Activated naive CD4-positive, alpha-beta T cell treated with Interleukin-2 at 50 U/mL for 16 hours (primary cell): Measurements from ENCODE around the gene PPFIA2.

Experiments
- DNase-seq: peaks from one replicate; pipeline ENCODE4 v3.0.0-alpha.2; 2020

PPFIA2 gene

DNA sequence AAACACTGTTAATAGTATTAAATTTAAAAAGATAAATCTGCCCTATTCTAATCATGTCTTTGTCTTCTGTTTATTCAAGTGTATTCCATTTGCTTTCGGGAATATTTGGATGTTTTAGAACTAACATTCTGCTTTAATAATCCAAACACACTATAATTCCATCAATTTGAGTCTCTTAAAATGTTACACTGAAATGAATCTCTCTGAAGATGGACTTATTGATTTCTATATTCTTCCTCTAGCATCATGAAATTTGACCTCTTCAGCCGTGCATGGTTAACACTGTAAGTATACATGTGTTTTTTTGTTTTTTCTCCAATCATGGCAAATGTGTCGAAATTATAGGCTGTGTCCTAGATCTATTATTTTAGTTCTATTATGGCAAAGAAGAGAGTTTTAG lies 342.1 kb downstream of the PPFIA2 start:
- DNase-seq, result no peak

DNA sequence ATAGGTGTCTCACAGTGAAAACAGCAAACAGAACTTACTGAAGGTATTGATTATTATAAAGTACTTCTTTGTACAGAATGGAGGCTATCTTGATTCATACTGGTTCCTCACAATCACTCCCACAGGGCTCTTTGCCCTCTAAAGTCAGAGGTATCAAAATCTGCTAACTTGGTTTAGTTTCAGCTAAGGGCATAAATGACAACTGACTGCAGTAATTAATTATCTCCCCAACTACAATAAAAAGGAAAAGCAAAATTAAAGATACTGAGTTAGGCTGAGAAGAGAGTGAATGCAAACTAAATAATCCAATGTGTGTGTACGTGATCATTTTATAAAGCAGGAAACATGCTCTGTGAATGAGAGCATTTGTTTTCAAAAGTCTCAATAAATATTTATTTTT lies 342.6 kb downstream of the PPFIA2 start:
- no peak for DNase-seq

DNA sequence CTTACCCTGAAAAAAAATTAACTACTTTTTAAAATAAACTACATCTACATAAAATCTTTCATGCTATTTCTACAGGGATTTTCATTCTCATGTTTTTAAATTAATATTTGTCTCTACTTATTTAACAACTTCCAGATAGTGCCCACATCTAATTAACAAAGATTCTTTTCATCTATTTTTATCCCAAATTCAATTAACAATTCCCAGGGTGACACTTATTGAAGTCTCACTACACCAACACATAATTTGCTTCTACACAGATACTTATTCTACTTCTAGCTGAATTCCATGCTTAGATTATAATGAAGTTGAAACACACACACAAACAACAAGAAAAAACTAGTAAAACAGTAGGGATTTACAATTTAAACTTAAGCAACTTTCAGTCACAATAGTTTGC lies 344.7 kb downstream of the PPFIA2 start:
- no peak for DNase-seq

DNA sequence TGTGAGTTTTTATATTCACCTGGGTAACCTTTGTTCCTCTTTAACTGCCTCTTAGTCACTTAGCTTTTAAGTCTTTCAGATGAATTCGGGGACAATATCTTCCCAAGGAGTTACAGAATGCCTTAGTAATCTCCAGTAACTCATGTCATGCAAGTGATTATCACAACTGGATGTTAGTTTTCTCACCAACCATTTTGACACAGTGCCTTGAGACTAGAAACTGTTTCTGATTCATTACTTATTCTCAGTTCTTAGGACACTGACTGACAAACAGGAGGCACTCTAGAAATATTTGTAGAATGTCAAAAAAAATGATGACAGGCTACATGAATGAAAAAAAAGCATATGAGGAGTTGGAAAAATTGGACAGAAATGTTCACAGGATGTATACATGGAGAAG lies 346.2 kb downstream of the PPFIA2 start:
- DNase-seq, result no peak

DNA sequence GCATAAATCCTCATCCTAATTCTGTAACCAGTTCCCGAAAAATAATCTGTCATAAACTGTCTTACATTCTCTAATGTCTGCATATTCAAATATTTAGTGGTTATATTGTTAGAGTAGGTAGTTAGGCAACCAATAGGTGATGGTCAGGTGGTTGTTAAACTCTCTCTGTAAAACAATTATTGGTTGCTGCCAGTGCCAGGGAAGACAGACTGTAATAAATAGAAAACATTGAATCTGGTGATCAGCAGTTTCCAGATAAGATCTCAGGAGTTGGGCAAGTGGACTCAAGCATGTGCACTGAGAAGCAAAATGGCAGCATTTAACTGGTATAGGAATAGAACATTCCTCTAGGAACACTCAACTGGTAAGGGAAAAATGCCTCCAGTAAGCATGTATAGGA lies 355.8 kb downstream of the PPFIA2 start:
- no peak for DNase-seq

DNA sequence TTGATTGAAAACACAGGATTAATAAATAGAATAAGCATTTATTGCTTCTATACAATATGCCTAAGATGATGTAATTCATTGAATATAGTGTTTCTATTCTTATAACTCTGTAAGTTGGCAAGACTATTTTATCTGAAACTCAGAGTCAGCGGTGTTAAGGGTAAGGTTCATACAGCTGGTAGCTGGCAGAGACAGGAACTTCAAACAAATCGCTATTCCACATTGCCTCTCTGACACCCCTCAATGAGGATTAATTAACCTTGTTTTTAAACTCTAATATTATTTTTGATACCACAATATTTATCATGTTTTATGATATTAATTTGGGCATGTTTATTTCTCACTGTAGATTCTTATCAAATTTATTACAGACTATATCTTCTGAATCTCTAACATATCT lies 357.9 kb downstream of the PPFIA2 start:
- no peak for DNase-seq

DNA sequence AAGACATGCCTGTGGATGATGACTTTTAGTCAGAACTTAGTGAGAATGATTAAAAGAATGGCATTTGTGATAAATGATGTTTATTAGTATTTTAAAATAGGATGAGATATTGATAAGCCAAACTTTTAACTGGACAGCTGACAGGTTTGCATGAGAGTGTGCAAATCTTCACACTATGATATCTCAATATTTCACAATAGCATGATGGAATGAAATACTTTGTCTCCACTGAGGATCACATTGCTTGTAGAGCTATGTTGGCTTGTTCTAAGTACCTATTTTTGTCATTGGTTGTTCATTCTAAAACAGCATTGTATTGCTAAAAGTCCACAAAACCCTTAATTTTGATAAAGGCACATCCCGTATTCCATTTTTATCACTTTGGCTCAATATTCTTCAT lies 359.1 kb downstream of the PPFIA2 start:
- DNase-seq, result no peak

DNA sequence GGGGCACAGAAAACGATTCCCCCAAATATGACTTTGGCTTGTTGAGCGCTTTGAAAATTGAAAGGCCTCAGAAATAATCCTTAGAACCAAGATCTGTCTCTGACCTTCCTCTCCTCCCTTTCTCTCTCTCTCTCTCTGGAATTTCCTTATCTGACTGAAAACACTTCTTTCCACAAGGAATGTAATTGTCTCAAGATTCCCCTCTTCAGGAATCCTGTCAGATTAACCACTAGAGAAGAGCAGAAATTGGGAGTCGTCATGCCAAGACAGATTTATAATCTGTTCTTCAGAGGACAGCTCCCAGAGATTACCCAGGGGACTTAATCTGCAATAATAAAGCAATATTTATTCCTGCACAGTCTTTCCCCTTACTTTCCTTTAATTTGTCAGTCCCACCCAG lies 363.7 kb downstream of the PPFIA2 start:
- no peak for DNase-seq

DNA sequence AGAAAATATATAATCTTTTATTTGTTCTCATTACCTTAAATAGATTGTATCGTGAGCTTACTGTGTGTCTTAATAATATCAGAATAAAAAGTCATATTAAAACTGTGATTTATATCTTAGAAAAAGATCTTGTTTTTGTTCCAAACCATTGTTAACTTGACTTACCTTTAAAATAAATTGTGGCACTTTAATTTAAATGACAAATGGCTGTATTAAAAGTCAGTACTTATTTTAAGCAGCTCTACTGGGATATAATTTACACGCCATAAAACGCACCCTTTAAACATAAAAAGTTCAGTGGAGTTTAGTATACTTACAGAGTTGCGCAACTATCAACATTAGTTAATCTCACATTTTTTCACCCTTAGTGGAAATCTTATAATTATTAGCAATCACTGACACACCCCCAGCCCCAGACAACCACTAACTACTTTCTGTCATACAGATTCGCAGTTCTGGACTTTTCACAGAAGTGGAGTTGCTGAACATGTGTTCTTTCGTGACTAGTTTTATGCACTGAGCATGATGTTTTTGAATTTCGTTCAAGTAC lies 369.5 kb downstream of the PPFIA2 start:
- DNase-seq, result no peak

DNA sequence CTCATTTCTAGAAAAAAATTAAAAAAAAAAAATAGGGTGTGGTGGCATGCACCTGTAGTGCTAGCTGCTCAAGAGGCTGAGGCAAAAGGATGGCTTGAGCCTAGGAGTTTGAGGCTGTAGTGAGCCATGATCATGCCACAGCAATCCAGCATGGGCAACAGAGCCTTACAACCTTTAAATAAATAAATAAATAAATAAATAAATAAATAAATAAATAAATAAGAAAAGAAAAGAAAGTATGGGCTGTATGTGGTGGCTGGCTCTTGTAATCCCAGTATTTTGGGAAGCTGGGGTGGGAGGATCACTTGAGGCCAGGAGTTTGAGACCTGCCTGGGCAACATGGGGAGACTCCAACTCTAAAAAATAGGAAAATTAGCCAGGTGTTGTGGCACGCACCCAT lies 373.0 kb downstream of the PPFIA2 start:
- no peak for DNase-seq

DNA sequence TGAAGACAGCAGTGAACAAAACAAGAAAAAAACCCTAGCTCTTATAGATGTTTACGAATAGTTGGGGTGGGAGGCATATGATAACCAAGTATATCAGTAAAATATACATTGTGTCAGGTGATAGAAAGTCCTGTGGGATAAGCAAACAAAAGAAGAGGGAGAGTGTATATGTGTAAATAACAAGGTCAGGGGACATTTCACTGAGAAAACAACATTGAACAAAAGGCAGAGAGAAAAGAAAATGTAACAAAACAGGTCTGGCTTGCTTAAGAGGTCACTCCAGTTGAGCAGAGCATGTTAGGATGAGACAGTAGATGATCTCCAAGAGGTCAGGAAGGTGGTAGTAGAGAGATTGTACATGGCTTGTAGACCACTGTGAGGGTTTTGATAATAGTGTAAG lies 377.2 kb downstream of the PPFIA2 start:
- DNase-seq, result no peak

DNA sequence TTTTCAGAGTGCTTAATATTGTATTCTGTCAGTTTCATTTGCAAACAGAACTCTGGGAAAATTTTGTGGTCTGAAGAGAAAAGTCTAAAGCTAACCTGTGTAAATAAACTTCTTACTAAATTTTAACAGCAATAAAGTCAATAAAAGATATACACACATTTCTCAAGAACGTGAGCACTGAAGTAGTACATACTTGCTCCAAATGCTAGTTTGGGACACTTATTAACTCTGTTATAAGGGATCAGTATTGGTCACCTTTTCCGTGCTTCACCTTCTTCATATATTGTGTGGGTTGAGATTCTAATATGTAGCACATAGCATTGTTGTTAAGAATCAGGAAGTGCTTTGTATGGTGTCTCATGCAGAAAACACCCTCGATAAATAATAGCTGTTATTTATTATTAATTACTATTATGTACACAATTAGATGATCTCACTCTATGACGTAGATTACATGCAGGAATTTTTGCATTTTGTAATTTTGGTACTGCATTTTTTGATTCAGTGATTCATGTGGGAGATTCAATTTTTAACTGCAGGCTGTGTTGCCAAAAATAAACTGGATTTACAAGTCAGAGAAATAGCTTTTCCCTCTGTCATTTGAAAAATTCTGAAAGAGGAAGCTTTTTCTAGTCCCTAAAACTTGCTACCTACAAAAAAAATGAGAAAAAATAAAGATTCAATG lies 380.4 kb downstream of the PPFIA2 start:
- no peak for DNase-seq

DNA sequence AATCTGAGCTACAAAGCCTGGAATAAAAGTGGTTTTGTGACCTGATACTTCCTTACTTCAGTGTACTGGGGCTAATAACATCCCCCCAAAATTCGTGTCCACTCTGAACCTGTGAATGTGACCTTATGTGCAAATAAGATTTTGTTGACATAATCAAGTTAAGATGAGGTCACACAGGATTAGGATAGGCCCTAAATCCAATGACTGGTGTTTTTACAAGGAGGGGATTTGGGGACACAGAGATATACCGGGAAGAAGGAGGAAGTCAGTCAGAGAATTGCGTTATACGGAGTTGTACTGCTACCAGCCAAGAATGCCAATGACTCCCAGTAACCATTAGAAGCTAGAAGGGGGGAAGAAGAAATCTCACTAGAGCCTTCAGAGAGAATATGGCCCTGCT lies 381.4 kb downstream of the PPFIA2 start:
- DNase-seq, result no peak

DNA sequence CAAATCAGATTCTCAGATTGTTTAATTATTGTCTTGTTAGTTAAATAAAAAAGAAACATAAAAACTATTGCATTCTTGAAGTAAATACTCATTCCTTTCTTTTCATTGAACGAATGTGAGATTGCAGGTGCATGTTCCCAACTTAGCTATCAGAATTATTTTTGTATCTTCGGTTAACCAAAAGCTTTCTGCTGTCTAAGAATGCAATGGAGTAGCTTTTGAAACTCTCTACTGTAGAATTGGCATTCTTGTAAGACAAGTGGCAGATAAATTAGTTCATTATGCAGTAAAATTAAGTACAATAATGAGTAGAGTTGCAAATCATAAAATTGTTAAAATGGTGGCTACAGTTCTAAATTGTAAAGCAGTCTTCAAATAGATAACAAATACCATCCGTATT lies 383.2 kb downstream of the PPFIA2 start:
- DNase-seq, result no peak

DNA sequence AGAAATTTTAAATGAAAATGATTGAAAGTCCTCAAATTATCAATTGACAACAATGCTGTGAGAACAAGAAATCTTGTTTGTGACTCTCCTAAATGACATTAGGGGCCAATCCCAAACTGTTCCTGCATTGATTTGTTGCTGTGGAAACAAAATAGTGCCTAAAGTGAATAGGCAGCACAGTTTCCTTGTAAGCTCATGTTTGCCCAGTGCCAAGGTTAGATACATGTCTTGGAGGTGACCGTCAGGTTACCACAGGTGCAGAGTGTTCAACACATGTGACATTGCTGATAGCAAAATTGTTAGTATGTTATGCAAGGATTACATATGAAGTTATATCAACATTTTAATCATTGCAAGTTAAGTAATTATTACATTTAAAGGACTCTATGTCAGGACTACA lies 388.7 kb downstream of the PPFIA2 start:
- no peak for DNase-seq

DNA sequence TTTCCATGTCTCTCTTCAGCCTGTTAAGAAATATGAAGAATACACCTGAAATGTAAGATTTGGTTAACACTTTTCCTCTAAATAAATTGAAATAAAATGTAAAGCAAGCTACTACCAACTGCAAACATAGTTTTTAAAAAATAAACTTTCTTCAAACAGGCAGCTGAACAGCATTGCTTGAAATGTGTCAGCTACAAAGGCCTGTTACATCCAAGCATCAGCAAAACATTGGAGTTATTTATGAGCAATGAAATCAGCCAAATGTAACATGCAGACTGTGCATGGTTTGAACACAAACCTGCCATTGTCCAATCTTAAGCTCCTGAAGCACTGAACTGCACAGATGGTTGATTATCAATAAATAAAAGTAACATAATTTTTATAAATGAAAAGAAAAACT lies 390.0 kb downstream of the PPFIA2 start:
- DNase-seq, result no peak

DNA sequence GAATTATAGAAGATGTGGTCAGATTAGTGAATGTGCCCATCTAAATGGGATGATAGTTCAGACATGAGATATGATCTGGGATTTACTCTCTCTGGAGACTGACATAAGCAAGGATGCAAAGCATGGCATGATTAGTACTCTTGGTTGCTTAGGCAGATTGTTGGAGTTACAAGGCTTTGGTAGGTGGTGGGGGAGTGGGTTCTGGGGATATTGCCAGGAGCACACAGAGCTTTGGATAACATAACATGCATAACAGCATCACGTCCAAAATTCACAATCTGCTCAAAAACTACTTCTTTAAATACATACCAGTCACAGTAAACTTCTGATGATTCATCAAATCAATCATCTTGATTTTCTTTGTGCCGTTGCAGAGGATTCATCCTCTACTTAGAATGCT lies 393.9 kb downstream of the PPFIA2 start:
- no peak for DNase-seq

DNA sequence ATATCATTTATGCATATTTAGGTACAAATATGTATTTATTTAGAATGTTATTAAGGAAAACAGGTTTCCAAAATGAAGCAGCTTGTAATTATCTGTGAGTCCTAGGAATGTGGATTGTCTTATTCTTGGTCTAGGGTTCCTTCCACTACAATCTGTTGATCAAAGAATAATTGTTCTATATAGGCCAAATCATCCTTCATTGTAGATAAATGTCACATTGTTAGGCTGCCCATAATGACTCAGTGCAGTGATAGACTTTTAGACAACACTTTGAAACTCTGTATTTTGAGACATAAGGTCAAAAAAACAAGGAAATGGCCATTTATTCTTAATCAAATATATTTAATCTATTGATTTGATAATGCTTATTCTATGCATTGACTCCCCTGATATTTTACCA lies 398.2 kb downstream of the PPFIA2 start:
- no peak for DNase-seq

DNA sequence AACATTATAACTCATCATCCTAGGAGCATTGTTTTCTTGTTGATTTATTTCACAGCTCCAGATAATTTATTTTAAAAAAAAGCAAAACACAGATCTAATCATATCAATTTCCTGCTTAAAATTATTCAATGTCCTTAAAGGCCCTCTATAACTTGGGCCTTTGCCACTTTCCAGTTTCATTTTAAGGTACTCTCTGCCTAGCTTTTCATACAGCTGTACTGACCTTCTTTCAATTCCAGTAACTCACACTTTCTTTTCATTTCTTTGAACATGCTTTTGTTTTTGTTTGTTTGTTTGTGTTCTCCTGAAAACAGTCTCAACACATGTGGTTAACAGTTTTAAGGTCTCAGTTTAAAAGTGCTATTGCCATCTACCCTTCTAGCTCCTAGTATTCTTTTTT lies 399.4 kb downstream of the PPFIA2 start:
- no peak for DNase-seq

DNA sequence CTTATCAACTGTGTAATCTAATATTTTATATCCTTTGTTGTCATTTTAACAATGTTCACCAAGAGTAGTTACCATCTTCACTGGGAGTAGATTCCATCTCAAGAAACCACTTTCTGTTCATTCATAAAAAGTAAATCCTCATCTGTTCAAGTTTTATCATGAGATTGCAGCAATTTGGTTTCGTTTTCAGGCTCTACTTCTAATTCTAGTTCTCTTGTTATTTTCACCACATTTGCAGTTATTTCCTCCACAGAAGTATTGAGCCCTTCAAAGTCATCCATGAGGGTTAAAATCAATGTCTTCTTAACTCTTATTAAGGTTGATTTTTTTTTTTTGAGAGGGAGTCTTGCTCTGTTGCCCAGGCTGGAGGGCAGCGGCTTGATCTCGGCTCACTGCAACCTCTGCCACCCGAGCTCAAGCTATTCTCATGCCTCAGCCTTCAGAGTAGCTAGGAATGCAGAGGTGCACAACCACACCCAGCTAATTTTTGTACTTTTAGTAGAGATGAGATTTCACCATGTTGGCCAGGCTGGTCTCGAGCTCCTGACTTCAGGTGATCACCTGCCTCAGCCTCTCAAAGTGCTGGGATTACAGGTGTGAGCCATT lies 404.7 kb downstream of the PPFIA2 start:
- DNase-seq, result no peak

DNA sequence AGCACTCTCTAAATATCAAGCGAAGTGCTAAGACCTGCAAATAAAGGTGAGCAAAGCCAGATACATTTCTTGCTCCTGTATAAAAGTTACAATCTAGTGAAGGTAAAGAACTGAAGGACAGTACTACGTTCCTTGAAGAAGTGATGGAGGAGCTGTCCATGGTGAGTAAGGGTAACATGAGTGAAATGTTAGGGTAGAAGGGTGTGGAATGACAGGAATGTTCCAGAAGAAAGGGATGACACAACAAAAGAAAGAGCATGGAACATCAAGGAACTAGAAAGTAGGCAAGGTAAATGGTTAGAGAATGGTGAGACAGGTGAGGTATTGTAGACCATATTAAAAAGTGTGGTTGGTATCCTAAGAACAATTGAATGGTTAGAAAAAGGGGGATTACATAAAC lies 408.8 kb downstream of the PPFIA2 start:
- DNase-seq, result no peak

DNA sequence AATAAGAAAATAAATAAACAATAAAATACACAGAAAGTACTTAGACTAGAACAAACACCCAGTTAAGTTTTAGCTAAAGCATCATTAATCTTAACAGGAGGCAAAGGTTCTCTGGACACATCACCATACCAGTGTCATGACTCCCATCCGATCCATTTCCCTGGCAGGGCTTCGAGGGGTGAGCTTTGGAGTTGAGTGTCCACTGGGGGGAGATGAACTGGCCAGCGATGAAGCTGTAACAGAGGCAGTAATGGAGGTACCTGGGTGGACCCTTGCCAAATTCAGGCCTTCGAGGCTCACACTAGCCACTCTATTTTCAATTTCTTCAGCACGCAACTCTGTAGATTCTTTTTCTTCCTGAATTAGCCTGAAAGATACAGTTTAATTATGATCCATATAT lies 411.7 kb downstream of the PPFIA2 start:
- DNase-seq, result no peak

DNA sequence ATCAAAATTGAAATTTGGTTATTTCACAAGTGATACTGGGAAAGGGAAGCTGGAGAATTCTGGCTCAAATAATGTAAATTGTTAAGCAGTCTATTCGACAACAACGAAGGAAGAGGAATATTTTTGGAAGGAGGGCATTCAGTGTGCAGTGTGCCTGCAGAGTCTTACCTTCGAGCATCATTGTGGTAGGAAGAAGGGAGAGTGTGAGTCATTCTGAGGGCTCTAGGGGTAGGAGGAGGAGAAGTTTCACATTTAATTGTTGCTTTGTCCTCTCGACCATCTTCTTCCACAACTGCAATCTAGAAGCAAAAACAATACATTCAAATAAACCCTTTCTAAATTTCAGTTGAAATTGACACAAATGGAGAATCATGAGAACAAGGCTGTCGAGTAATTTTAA lies 418.2 kb downstream of the PPFIA2 start:
- no peak for DNase-seq

DNA sequence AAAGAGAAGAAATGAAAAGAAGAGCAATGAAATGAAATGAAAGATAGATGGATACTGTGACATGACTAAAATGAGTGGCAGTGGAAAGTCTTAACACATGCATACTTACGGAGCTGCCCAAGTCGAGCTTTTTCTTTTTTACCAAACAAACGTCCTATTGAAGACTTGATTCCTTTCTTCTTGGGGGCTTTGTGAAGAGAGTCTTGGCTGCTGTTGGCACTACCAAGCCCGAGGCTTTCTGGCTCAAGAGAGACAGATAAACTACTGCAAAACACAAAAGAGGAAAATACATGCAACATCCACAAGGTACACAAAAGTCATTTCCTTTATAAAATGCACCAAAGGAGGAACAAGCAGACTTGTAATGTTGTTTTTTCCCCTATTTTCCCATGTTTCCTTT lies 420.1 kb downstream of the PPFIA2 start:
- DNase-seq, result no peak

DNA sequence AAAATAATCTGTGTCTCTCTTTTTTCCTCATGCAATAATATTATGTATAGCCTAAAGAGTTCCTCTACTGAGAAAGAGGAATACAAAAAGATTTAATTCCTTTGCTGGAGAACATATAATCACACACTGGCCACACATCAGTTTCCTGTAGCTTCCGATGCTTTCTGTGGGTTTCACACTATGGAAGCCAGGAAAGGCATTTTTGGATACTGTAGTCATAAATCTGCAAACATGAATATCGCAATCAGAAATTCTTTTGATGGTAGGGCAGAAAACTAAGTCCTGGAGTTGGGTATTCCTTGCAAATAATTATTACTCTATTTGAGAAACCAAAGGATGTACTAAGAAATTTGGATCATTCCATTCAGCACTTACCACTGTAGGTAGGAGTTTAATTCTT lies 421.3 kb downstream of the PPFIA2 start:
- DNase-seq, result no peak
